IPS DF 19.7 (cell line): ENCODE results near the gene CEP162.
"Not testable (repeated sequence)": the region's sequence is repeated elsewhere in the genome, so short reads cannot be mapped to it uniquely, and the experiment has no call there.

ENCODE experiments used
- DNase-seq: peaks from one replicate; pipeline ENCODE4 v3.0.0-alpha.2; 2013; ENCODE audit warnings: low read depth, low spot score

Gene CEP162

GRCh38 chr6:84224251-84224650, 3.2 kb downstream of the CEP162 start:
- no peak for DNase-seq

GRCh38 chr6:84223608-84224007, 3.8 kb downstream of the CEP162 start:
- not testable (repeated sequence) for DNase-seq

GRCh38 chr6:84222426-84222825, 5.0 kb downstream of the CEP162 start:
- no peak for DNase-seq

GRCh38 chr6:84220809-84221409, 6.5 kb downstream of the CEP162 start:
- DNase-seq = no peak

- no peak for DNase-seq
Measured at GRCh38 chr6:84218091-84218490, 9.4 kb downstream of the CEP162 start.

- no peak for DNase-seq
Measured at GRCh38 chr6:84213217-84213616, 14.2 kb downstream of the CEP162 start.

- no peak for DNase-seq
Measured at GRCh38 chr6:84204011-84204410, 23.4 kb downstream of the CEP162 start.

GRCh38 chr6:84199987-84200386, 27.5 kb downstream of the CEP162 start:
- not testable (repeated sequence) for DNase-seq

- DNase-seq = no peak
Measured at GRCh38 chr6:84197708-84198107, 29.7 kb downstream of the CEP162 start.

- DNase-seq = no peak
Measured at GRCh38 chr6:84193114-84193708, 34.2 kb downstream of the CEP162 start.

- DNase-seq = no peak
Measured at GRCh38 chr6:84191802-84192201, 35.6 kb downstream of the CEP162 start.

- not testable (repeated sequence) for DNase-seq
Measured at GRCh38 chr6:84189356-84189755, 38.1 kb downstream of the CEP162 start.

GRCh38 chr6:84183430-84183829, 44.0 kb downstream of the CEP162 start:
- no peak for DNase-seq

GRCh38 chr6:84182001-84182400, 45.4 kb downstream of the CEP162 start:
- DNase-seq = no peak

GRCh38 chr6:84177241-84177640, 50.2 kb downstream of the CEP162 start:
- DNase-seq = no peak

- DNase-seq = no peak
Measured at GRCh38 chr6:84172574-84172973, 54.9 kb downstream of the CEP162 start.

- DNase-seq = no peak
Measured at GRCh38 chr6:84172080-84172479, 55.4 kb downstream of the CEP162 start.

GRCh38 chr6:84167457-84167856, 60.0 kb downstream of the CEP162 start:
- no peak for DNase-seq

GRCh38 chr6:84166395-84166794, 61.0 kb downstream of the CEP162 start:
- no peak for DNase-seq

GRCh38 chr6:84164328-84164727, 63.1 kb downstream of the CEP162 start:
- DNase-seq = not testable (repeated sequence)

GRCh38 chr6:84161190-84161589, 66.3 kb downstream of the CEP162 start:
- no peak for DNase-seq

GRCh38 chr6:84156306-84156705, 71.1 kb downstream of the CEP162 start:
- no peak for DNase-seq

GRCh38 chr6:84151669-84152068, 75.8 kb downstream of the CEP162 start:
- no peak for DNase-seq

- no peak for DNase-seq
Measured at GRCh38 chr6:84150705-84151104, 76.7 kb downstream of the CEP162 start.
